Measurements from ENCODE around the gene CNGA1.

CNGA1 gene

DNA sequence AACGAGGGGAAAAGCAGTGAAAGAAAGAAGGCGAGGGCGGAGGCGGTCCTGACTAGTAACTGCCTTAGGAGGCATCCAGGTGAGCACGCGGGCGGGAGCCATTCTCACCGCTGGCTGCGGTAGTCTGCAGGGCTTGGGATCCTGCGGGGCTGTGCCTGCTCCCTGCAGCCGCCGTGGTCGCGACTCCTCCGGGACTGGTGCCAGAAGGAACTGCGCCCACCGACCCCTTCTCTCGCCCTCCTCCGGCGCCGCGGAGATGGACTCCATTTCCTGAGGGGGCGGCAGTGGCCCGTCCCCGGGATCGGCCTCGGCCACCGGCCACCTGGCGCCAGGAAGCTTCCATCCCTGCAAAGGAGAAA, 102.6 kb downstream of the CNGA1 start:
- POLR2A ChIA-PET = no interaction called here
- no peak for DNase-seq (ENCODE audit: low read depth, low spot score)
- TF ChIP-seq, protein P1, sequence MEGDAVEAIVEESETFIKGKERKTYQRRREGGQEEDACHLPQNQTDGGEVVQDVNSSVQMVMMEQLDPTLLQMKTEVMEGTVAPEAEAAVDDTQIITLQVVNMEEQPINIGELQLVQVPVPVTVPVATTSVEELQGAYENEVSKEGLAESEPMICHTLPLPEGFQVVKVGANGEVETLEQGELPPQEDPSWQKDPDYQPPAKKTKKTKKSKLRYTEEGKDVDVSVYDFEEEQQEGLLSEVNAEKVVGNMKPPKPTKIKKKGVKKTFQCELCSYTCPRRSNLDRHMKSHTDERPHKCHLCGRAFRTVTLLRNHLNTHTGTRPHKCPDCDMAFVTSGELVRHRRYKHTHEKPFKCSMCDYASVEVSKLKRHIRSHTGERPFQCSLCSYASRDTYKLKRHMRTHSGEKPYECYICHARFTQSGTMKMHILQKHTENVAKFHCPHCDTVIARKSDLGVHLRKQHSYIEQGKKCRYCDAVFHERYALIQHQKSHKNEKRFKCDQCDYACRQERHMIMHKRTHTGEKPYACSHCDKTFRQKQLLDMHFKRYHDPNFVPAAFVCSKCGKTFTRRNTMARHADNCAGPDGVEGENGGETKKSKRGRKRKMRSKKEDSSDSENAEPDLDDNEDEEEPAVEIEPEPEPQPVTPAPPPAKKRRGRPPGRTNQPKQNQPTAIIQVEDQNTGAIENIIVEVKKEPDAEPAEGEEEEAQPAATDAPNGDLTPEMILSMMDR (IDR thresholded peaks at IDR 0.05; ENCODE audit: insufficient read depth, low read length, missing control alignments) = no peak
- CTCF ChIA-PET = interaction anchor here (1.4 kb wide), 1 partner anchor 208 kb away, joined by 6 read pairs; no protein-coding TSS in a partner anchor
- H3K4me3 ChIP-seq (ENCODE audit: low read depth, low read length) = peak overlapping the region; percentile 85

DNA sequence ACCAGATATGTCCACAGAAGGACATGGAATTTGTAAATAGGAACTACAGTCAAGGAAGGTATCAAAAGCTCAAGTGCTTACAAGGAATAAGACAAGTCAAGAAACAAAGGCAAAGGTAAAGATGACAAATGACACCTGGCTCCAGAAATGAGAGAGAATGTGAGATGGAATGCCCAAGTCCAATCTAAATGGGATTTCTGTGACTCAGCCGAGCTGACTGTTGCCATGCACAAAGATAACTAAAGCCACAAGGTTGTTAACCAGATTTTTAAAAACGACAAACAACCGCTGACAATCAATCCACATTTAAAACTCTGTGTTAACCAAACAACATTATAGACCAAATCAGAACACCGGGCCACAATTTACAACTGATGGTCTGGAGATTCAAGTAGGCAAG, 103.2 kb downstream of the CNGA1 start:
- ChIA-PET POLR2A (no interaction called here), CTCF (interaction anchor here (1.0 kb wide), 1 partner anchor 18 kb away, joined by 4 read pairs; no protein-coding TSS in a partner anchor)
- H3K4me3 ChIP-seq (ENCODE audit: low read depth, low read length) = peak overlapping the region; percentile 85
- DNase-seq (ENCODE audit: low read depth, low spot score) = no peak
- TF ChIP-seq, protein P1 (IDR thresholded peaks at IDR 0.05; ENCODE audit: insufficient read depth, low read length, missing control alignments) = no peak

DNA sequence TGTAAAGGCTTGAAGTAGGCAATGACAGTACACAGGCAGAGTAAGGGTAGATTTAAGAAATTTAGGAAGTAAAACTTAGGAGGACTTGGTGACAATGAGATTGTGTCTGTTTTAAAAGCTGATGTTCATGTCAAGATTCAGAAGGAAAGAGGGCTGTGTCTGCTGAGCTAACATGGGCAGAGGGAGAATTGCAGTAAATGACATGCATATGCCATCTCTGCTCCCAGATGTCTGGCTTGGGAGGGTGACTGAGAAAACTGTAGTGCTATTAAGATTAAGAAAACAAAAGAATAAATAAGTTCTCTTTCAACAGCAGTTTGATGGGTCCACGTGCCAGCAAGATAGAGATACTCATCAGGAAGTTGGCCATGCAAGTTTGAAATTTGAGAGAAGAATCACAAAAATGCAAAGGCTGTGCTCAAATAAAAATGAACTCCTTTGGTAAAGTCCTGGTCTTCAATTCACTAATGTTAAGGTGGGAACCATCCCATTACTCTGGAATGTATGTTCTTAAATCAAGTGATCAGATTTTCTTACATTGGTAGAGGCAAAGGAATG, 109.3 kb downstream of the CNGA1 start:
- CTCF ChIA-PET = interaction anchor here (0.7 to 1.8 kb wide), 3 partner anchors 12 to 202 kb away, joined by 3 to 5 read pairs (median 4); no protein-coding TSS in a partner anchor
- TF ChIP-seq, protein P1 (IDR thresholded peaks at IDR 0.05; ENCODE audit: insufficient read depth, low read length, missing control alignments) = no peak
- POLR2A ChIA-PET = interaction anchor here (0.7 kb wide), 1 partner anchor 42 kb away, joined by 3 read pairs; no protein-coding TSS in a partner anchor
- no peak overlapping the region for H3K4me3 ChIP-seq (ENCODE audit: low read depth, low read length)
- no peak for DNase-seq (ENCODE audit: low read depth, low spot score)

DNA sequence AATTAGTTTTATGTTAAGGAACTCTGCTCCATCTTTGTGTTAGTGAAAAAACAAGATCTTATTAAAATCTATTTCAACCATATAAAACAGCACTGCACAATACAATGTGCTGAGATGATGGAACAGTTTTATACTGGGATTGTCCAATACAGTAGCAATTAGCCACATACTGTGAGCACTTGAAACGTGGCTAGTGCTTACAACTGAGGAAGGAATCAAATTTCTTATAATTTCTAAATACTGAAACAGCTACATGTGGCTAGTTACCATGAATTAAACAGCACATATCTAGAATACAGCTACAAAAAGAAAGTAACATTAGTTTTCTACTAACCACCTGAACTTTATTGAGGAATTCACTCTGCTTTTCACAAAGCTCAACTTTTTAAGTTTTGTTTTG, 116.8 kb downstream of the CNGA1 start:
- ChIA-PET POLR2A (no interaction called here), CTCF (no interaction called here)
- DNase-seq (ENCODE audit: low read depth, low spot score) = no peak
- TF ChIP-seq, protein P1 (IDR thresholded peaks at IDR 0.05; ENCODE audit: insufficient read depth, low read length, missing control alignments) = no peak
- no peak overlapping the region for H3K4me3 ChIP-seq (ENCODE audit: low read depth, low read length)

GRCh38 chr4:47891928-47892327, 124.6 kb downstream of the CNGA1 start:
- DNase-seq (ENCODE audit: low read depth, low spot score) = no peak
- H3K4me3 ChIP-seq (ENCODE audit: low read depth, low read length) = no peak overlapping the region
- POLR2A ChIA-PET = no interaction called here
- CTCF ChIA-PET = interaction anchor here (0.9 to 1.1 kb wide), 3 partner anchors 34 to 187 kb away, joined by 3 to 5 read pairs (median 4); no protein-coding TSS in a partner anchor
- TF ChIP-seq, protein P1 (IDR thresholded peaks at IDR 0.05; ENCODE audit: insufficient read depth, low read length, missing control alignments) = no peak

All from AG04449 (cell line).